Measurements from ENCODE around the gene WNT11. TPM values are rescaled to one million over a fixed set of nuclear protein-coding genes. Genes with fewer than 3 reads are reported as not detected.

WNT11 gene
- polyA plus RNA-seq, 1 donor from 2014 or later: 2.3 TPM

- Histone ChIP-seq H3K4me2 (ENCODE audit: low read length) (no peak overlapping the region), H2AFZ (ENCODE audit: low read depth, low read length) (no peak overlapping the region), H3K27me3 (ENCODE audit: insufficient read depth, low read depth, low read length) (no peaks in the 10 kb centered on the region), H3K79me2 (replicated peaks; ENCODE audit: insufficient read depth, low read length) (no peaks in the 10 kb centered on the region), H3F3A (ENCODE audit: insufficient read depth, low read length, poor library complexity, severe bottlenecking) (no peaks in the 10 kb centered on the region), H3K9me3 (ENCODE audit: low read length) (no peaks in the 10 kb centered on the region), H3K36me3 (ENCODE audit: insufficient read depth, low read length) (no peaks in the 10 kb centered on the region), H4K20me1 (ENCODE audit: insufficient read depth) (no peaks in the 10 kb centered on the region), H3K9me2 (ENCODE audit: insufficient read depth, low read length) (no peaks in the 10 kb centered on the region), H3K9ac (ENCODE audit: low read length) (no peak overlapping the region), H3K4me3 (ENCODE audit: low read length) (no peak overlapping the region), H3K27ac (ENCODE audit: low read length) (no peak overlapping the region)
- no peak for TF ChIP-seq CTCF (IDR thresholded peaks at IDR 0.05; ENCODE audit: poor library complexity, severe bottlenecking)
- no peak for TF ChIP-seq SMC3 (conservative IDR thresholded peaks at IDR 0.05; ENCODE audit: poor library complexity)
- TF ChIP-seq EP300 (conservative IDR thresholded peaks at IDR 0.05; ENCODE audit: poor library complexity, severe bottlenecking): no peak
- TF ChIP-seq EZH2 (IDR thresholded peaks at IDR 0.05; ENCODE audit: borderline replicate concordance, insufficient read depth, low read length, poor library complexity, severe bottlenecking): no peak
- TF ChIP-seq REST (IDR thresholded peaks at IDR 0.05; ENCODE audit: borderline replicate concordance): no peak
- no peak for TF ChIP-seq MXI1 (conservative IDR thresholded peaks at IDR 0.05; ENCODE audit: poor library complexity, severe bottlenecking)
- TF ChIP-seq TAF1 (IDR thresholded peaks at IDR 0.05; ENCODE audit: low read depth): no peak
- TF ChIP-seq POLR2AphosphoS5 (IDR thresholded peaks at IDR 0.05): no peak
- TF ChIP-seq RAD21 (conservative IDR thresholded peaks at IDR 0.05): no peak
Measured at GRCh38 chr11:76246271-76246933, 40.1 kb upstream of the WNT11 start.

GRCh38 chr11:76245720-76246119 is 39.4 kb upstream of the WNT11 start:
- H3K4me3 ChIP-seq (ENCODE audit: low read length): no peak overlapping the region
- H3K9me2 ChIP-seq (ENCODE audit: insufficient read depth, low read length): no peaks in the 10 kb centered on the region
- H3K36me3 ChIP-seq (ENCODE audit: insufficient read depth, low read length): no peaks in the 10 kb centered on the region
- TF ChIP-seq RAD21 (conservative IDR thresholded peaks at IDR 0.05) (no peak), MXI1 (conservative IDR thresholded peaks at IDR 0.05; ENCODE audit: poor library complexity, severe bottlenecking) (no peak), TAF1 (IDR thresholded peaks at IDR 0.05; ENCODE audit: low read depth) (no peak), EZH2 (IDR thresholded peaks at IDR 0.05; ENCODE audit: borderline replicate concordance, insufficient read depth, low read length, poor library complexity, severe bottlenecking) (no peak), CTCF (IDR thresholded peaks at IDR 0.05; ENCODE audit: poor library complexity, severe bottlenecking) (no peak), SMC3 (conservative IDR thresholded peaks at IDR 0.05; ENCODE audit: poor library complexity) (no peak), REST (IDR thresholded peaks at IDR 0.05; ENCODE audit: borderline replicate concordance) (no peak), POLR2AphosphoS5 (IDR thresholded peaks at IDR 0.05) (no peak), EP300 (conservative IDR thresholded peaks at IDR 0.05; ENCODE audit: poor library complexity, severe bottlenecking) (no peak)
- no peak overlapping the region for H3K4me2 ChIP-seq (ENCODE audit: low read length)
- H3K9ac ChIP-seq (ENCODE audit: low read length): no peak overlapping the region
- no peaks in the 10 kb centered on the region for H3K79me2 ChIP-seq (replicated peaks; ENCODE audit: insufficient read depth, low read length)
- H4K20me1 ChIP-seq (ENCODE audit: insufficient read depth): no peaks in the 10 kb centered on the region
- H3F3A ChIP-seq (ENCODE audit: insufficient read depth, low read length, poor library complexity, severe bottlenecking): no peaks in the 10 kb centered on the region
- H2AFZ ChIP-seq (ENCODE audit: low read depth, low read length): no peak overlapping the region
- no peak overlapping the region for H3K27ac ChIP-seq (ENCODE audit: low read length)
- H3K27me3 ChIP-seq (ENCODE audit: insufficient read depth, low read depth, low read length): no peaks in the 10 kb centered on the region
- no peaks in the 10 kb centered on the region for H3K9me3 ChIP-seq (ENCODE audit: low read length)
